Peyer's patch (tissue), 4 donors: ENCODE measurements around the gene ARSA.

ENCODE experiments used
- POLR2A ChIP-seq, 2 donors: fragments of 450-650 bp; IDR thresholded peaks; one replicate each; pipeline ENCODE4 v1.5.1; 2017; ENCODE audit warnings: antibody characterized with exemption in 2 of 2, mild to moderate bottlenecking in 2 of 2, moderate library complexity in 2 of 2
- TF ChIP-seq, protein P1 (sequence below), 6 experiments: fragments of 450-650 bp in 4 of 6; fragments of 200-600 bp in 2 of 6; sonication (generic) in 1 of 6; IDR thresholded peaks; one replicate each; pipeline ENCODE4 v1.5.1; 2017 to 2019; ENCODE audit warnings: antibody characterized with exemption in 6 of 6, mild to moderate bottlenecking in 3 of 6, moderate library complexity in 1 of 6

DNA sequence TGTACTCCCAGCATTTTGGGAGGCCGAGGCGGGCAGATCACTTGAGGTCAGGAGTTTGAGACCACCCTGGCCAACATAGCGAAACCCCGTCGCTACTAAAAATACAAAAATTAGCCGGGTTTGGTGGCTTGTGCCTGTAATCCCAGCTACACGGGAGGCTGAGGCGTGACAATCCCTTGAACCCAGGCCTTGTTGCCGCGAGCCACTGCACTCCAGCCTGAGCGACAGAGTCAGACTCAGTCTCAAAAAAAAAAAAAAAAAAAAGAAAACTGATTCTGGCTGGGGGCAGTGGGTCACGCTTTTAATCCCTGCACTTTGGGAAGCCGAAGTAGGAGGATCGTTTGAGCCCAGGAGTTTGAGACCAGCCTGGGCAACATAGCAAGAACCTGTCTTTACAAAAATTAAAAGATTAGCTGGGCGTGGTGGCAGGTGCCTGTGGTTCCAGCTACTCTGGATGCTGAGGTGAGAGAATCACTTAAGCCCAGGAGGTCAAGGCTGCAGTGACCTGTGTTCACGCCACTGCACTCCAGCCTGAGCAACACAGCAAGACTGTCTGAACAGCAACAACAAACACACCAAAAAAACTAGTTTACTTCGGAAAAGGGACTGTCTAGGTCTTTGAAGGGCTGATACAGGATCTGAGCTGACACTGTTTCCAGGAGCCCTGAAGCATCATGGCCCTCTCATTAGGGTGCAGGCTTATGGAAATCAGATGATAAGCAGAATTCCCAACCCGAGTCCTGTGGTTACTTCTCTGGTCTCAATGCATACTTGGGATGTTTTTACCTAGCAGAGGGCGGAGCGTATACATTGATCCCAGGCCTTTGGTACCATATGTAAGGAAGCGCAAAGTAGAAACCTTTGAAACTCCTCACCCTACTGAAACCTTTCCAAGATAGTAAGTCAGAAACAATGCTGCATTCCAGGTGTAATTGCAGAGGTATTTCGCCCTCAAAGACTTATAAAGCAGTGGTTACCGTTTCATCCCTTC is 43.6 kb downstream of the ARSA start:
- TF ChIP-seq, protein P1, sequence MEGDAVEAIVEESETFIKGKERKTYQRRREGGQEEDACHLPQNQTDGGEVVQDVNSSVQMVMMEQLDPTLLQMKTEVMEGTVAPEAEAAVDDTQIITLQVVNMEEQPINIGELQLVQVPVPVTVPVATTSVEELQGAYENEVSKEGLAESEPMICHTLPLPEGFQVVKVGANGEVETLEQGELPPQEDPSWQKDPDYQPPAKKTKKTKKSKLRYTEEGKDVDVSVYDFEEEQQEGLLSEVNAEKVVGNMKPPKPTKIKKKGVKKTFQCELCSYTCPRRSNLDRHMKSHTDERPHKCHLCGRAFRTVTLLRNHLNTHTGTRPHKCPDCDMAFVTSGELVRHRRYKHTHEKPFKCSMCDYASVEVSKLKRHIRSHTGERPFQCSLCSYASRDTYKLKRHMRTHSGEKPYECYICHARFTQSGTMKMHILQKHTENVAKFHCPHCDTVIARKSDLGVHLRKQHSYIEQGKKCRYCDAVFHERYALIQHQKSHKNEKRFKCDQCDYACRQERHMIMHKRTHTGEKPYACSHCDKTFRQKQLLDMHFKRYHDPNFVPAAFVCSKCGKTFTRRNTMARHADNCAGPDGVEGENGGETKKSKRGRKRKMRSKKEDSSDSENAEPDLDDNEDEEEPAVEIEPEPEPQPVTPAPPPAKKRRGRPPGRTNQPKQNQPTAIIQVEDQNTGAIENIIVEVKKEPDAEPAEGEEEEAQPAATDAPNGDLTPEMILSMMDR (IDR thresholded peaks at IDR 0.05), result no peak
- TF ChIP-seq POLR2A (IDR thresholded peaks at IDR 0.05), result no peak
